ENCODE data around the gene FOXE3. TPM values are rescaled to one million over a fixed set of nuclear protein-coding genes. Genes with fewer than 3 reads are reported as not detected.

The FOXE3 gene
- total and polyA plus RNA-seq, 9 of the 15 experiments (the other 6 are each of a cell fraction or from before 2014, with no cell fraction given) = not detected

DNA sequence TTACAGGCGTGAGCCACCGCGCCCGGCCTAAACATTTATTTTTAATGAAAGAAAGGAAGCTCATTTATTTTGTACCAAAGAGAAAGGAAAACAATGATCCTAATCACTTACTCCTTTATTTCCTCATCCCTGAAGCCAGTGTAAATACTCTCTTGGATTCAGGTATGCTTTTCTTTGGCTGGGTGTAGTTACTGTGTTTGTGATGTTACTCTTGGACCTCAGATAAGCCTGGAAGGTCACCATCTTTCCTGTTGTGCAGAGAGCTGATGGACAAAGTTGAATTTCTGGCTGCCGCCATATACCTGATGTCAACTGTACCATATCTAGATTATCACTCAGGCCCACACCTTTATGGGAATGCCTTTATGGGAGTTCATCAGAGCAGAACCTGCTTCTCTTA, 35.4 kb upstream of the FOXE3 start:
- POLR2A ChIA-PET = no interaction called here
- H3K79me2 ChIP-seq (ENCODE audit: control insufficient read depth, insufficient read depth, low read length) = no peaks in the 10 kb centered on the region; the same call in 2 of the 3 replicates
- in situ Hi-C loops (cut with MboI) = no loop called here
- H3K27ac ChIP-seq (ENCODE audit: extremely low read depth, low read depth, low read length) = no peak overlapping the region
- H3K27me3 ChIP-seq (ENCODE audit: control insufficient read depth in 2 of 2, insufficient read depth in 2 of 2, low read length in 2 of 2) = no peaks in the 10 kb centered on the region
- H3K9me1 ChIP-seq (ENCODE audit: control insufficient read depth, insufficient read depth, low read length) = no peaks in the 10 kb centered on the region
- H3K9me3 ChIP-seq (replicated peaks; ENCODE audit: control insufficient read depth, insufficient read depth, low read depth, low read length) = no peaks in the 10 kb centered on the region
- peaks cover 61% of the 10 kb centered on the region for H3K36me3 ChIP-seq (ENCODE audit: control insufficient read depth, insufficient read depth, low read length)
- intact Hi-C loops (cut with micrococcal nuclease) = no loop called here
- TF ChIP-seq NELFE (IDR thresholded peaks at IDR 0.05; ENCODE audit: insufficient read depth, insufficient read length) = no peak
- TF ChIP-seq MEF2D (tag; conservative IDR thresholded peaks at IDR 0.05; ENCODE audit: low read depth) = no peak
- no peak for TF ChIP-seq ZNF3 (CRISPR knock-in tag; IDR thresholded peaks at IDR 0.05)
- no peak for TF ChIP-seq PATZ1 (CRISPR knock-in tag; IDR thresholded peaks at IDR 0.05; ENCODE audit: borderline replicate concordance)
- no peak for TF ChIP-seq ZNF77 (CRISPR knock-in tag; IDR thresholded peaks at IDR 0.05)
- TF ChIP-seq NR2C2 (CRISPR knock-in tag; IDR thresholded peaks at IDR 0.05) = no peak
- TF ChIP-seq NR2C2 (tag; IDR thresholded peaks at IDR 0.05) = no peak
- TF ChIP-seq RCOR1 (IDR thresholded peaks at IDR 0.05; ENCODE audit: borderline replicate concordance in 1 of 2, low read depth in 2 of 2, low read length in 2 of 2) = no peak
- TF ChIP-seq TCF15 (CRISPR knock-in tag; IDR thresholded peaks at IDR 0.05) = no peak
- TF ChIP-seq CBFB (CRISPR knock-in tag; IDR thresholded peaks at IDR 0.05) = no peak
- DNase-seq (ENCODE audit: extremely low read depth in 1 of 4, low spot score in 3 of 4) (no peak), FAIRE-seq (no peak), ATAC-seq (no peak)
- no peak overlapping the region for H3K4me3 ChIP-seq
- 100% methylated on average over 1 of the region's 5 CpGs for WGBS (ENCODE audit: insufficient coverage, low coverage, missing lambda C conversion rate)
- CTCF ChIA-PET (ENCODE audit: low intra/inter-chr PET ratio) = no interaction called here
- no peak overlapping the region for H3K4me2 ChIP-seq (ENCODE audit: insufficient read depth, low read length)
- BruUV-seq (replicated peaks) = no TSS peak
- H3K9ac ChIP-seq (ENCODE audit: insufficient read depth in 1 of 2, low read depth in 2 of 2, low read length in 2 of 2) = no peak overlapping the region
- H4K20me1 ChIP-seq (replicated peaks; ENCODE audit: control insufficient read depth, insufficient read depth, low read length) = no peaks in the 10 kb centered on the region
- no peak overlapping the region for H2AFZ ChIP-seq (ENCODE audit: low read depth, low read length)
- H3K4me1 ChIP-seq (replicated peaks in 1 of 2; ENCODE audit: control insufficient read depth in 2 of 2, insufficient read depth in 2 of 2, low read length in 2 of 2) = peaks cover 0 to 33% of the 10 kb centered on the region in 2 experiments; a peak in 4 of 5 replicates

Data from K562 (cell line).